HEK293 (cell line): ENCODE results near the gene SAFB.
A peak's percentile ranks its signal among the peaks of the same experiment; 100 is the strongest.

Experiments
- CTCF ChIA-PET: fragments of 350-600 bp; formaldehyde crosslinking; extraction: SDS; loops from one replicate; lab custom pipeline; 2021; ENCODE audit warnings: antibody characterized with exemption; lab: Yijun Ruan, JAX
- POLR2A ChIA-PET: fragments of 300-600 bp; formaldehyde crosslinking; extraction: SDS; loops from one replicate; lab custom pipeline; 2020; ENCODE audit warnings: antibody characterized with exemption, inconsistent platforms; lab: Yijun Ruan, JAX
- H3K27ac ChIP-seq: fragments of 200-500 bp; sonication (Bioruptor generic); 2 replicates; pipeline ENCODE4 v1.5.1; 2014; ENCODE audit warnings: low read depth, low read length, control low read depth, inconsistent platforms; ENCODE audit errors: extremely low read depth
- H3K36me3 ChIP-seq, 2 experiments: fragments of 200-500 bp in 1 of 2; sonication (Bioruptor generic) in 1 of 2; 1 replicate in 1 of 2; 2 replicates in 1 of 2; pipeline ENCODE4 v1.5.1; 2014 to 2017; ENCODE audit warnings: inconsistent platforms in 2 of 2, low read length in 2 of 2; ENCODE audit not compliant: control insufficient read depth in 2 of 2, insufficient read depth in 1 of 2
- H3K4me1 ChIP-seq: fragments of 200-500 bp; sonication (Bioruptor generic); 2 replicates; pipeline ENCODE4 v1.5.1; 2014; ENCODE audit warnings: mild to moderate bottlenecking, low read length, inconsistent platforms; ENCODE audit not compliant: control insufficient read depth, insufficient read depth
- H3K4me3 ChIP-seq: 2 replicates; pipeline ENCODE4 v1.5.1; 2011; ENCODE audit warnings: low read depth, mild to moderate bottlenecking, control low read depth, low read length, moderate library complexity
- H3K9me3 ChIP-seq: fragments of 200-500 bp; sonication (Bioruptor generic); 2 replicates; pipeline ENCODE4 v1.5.1; 2014; ENCODE audit warnings: low read depth, low read length, inconsistent platforms; ENCODE audit not compliant: control insufficient read depth, insufficient read depth
- AEBP2 ChIP-seq: fragments of 450-650 bp; formaldehyde crosslinking; IDR thresholded peaks from 2 replicates; pipeline ENCODE4 v1.5.1; 2016; ENCODE audit warnings: missing biosample characterization, missing genetic modification characterization, borderline replicate concordance
- ATF2 ChIP-seq: fragments of 450-650 bp; formaldehyde crosslinking; IDR thresholded peaks from 2 replicates; pipeline ENCODE4 v1.5.1; 2016; ENCODE audit warnings: missing biosample characterization, missing genetic modification characterization, low read depth
- GFI1B ChIP-seq: fragments of 450-650 bp; formaldehyde crosslinking; IDR thresholded peaks from 2 replicates; pipeline ENCODE4 v1.5.1; 2016; ENCODE audit warnings: missing biosample characterization, missing genetic modification characterization
- GLIS1 ChIP-seq: fragments of 450-650 bp; formaldehyde crosslinking; IDR thresholded peaks from 2 replicates; pipeline ENCODE4 v1.5.1; 2016; ENCODE audit warnings: missing biosample characterization, missing genetic modification characterization
- PRDM1 ChIP-seq: fragments of 450-650 bp; formaldehyde crosslinking; IDR thresholded peaks from 2 replicates; pipeline ENCODE4; 2016; ENCODE audit warnings: missing biosample characterization, missing genetic modification characterization
- ZBTB21 ChIP-seq: fragments of 450-650 bp; formaldehyde crosslinking; IDR thresholded peaks from 2 replicates; pipeline ENCODE4 v1.5.1; 2017; ENCODE audit warnings: missing biosample characterization, missing genetic modification characterization
- ZBTB26 ChIP-seq: fragments of 450-650 bp; formaldehyde crosslinking; optimal IDR thresholded peaks from 2 replicates; pipeline ENCODE3; 2016; ENCODE audit warnings: missing biosample characterization, mild to moderate bottlenecking, missing genetic modification characterization
- ZFP69B ChIP-seq: fragments of 450-650 bp; formaldehyde crosslinking; IDR thresholded peaks from 2 replicates; pipeline ENCODE4 v1.5.1; 2016; ENCODE audit warnings: missing biosample characterization, missing genetic modification characterization
- ZNF16 ChIP-seq: fragments of 450-650 bp; formaldehyde crosslinking; IDR thresholded peaks from 2 replicates; pipeline ENCODE4 v1.5.1; 2016; ENCODE audit warnings: low read depth, missing biosample characterization, missing genetic modification characterization
- ZNF202 ChIP-seq: fragments of 450-650 bp; formaldehyde crosslinking; IDR thresholded peaks from 2 replicates; pipeline ENCODE4 v1.5.1; 2016; ENCODE audit warnings: missing biosample characterization, missing genetic modification characterization, borderline replicate concordance
- ZNF394 ChIP-seq: fragments of 450-650 bp; formaldehyde crosslinking; IDR thresholded peaks from 2 replicates; pipeline ENCODE4 v1.5.1; 2016; ENCODE audit warnings: missing biosample characterization, missing genetic modification characterization, mild to moderate bottlenecking, moderate library complexity, borderline replicate concordance
- ZNF416 ChIP-seq: fragments of 450-650 bp; formaldehyde crosslinking; IDR thresholded peaks from 2 replicates; pipeline ENCODE4 v1.5.1; 2016; ENCODE audit warnings: missing biosample characterization, missing genetic modification characterization
- ZNF473 ChIP-seq: fragments of 450-650 bp; formaldehyde crosslinking; IDR thresholded peaks from 2 replicates; pipeline ENCODE4 v1.5.1; 2017; ENCODE audit warnings: missing biosample characterization, missing genetic modification characterization
- ZNF488 ChIP-seq: fragments of 450-650 bp; formaldehyde crosslinking; IDR thresholded peaks from 2 replicates; pipeline ENCODE4 v1.5.1; 2016; ENCODE audit warnings: missing biosample characterization, missing genetic modification characterization
- ZNF501 ChIP-seq: fragments of 450-650 bp; formaldehyde crosslinking; IDR thresholded peaks from 2 replicates; pipeline ENCODE4 v1.5.1; 2016; ENCODE audit warnings: missing biosample characterization, missing genetic modification characterization
- ZNF629 ChIP-seq: fragments of 450-650 bp; formaldehyde crosslinking; IDR thresholded peaks from 2 replicates; pipeline ENCODE4 v1.5.1; 2017; ENCODE audit warnings: missing biosample characterization, missing genetic modification characterization
- ZNF76 ChIP-seq: fragments of 450-650 bp; formaldehyde crosslinking; IDR thresholded peaks from 2 replicates; pipeline ENCODE4; 2016; ENCODE audit warnings: low read depth, missing biosample characterization, missing genetic modification characterization, borderline replicate concordance
- ZSCAN4 ChIP-seq: fragments of 450-650 bp; formaldehyde crosslinking; IDR thresholded peaks from 2 replicates; pipeline ENCODE4 v1.5.1; 2017; ENCODE audit warnings: missing biosample characterization, missing genetic modification characterization
- TF ChIP-seq, protein P1 (sequence below): fragments of 450-650 bp; formaldehyde crosslinking; IDR thresholded peaks from 2 replicates; pipeline ENCODE4 v1.5.0; 2017; ENCODE audit warnings: missing biosample characterization, missing genetic modification characterization, borderline replicate concordance
- TF ChIP-seq, protein P2 (sequence below): fragments of 450-650 bp; IDR thresholded peaks from 2 replicates; pipeline ENCODE4 v1.5.1; 2018; ENCODE audit warnings: missing biosample characterization, mild to moderate bottlenecking, missing genetic modification characterization

Gene SAFB

GRCh38 chr19:5686647-5687359, 63.9 kb downstream of the SAFB start (continued):
- TF ChIP-seq ATF2 (tag by site-specific recombination) = no peak
- TF ChIP-seq ZNF629 (tag by site-specific recombination) = peak; percentile 40; the same call in 1 of the 2 replicates
- TF ChIP-seq, protein P1, sequence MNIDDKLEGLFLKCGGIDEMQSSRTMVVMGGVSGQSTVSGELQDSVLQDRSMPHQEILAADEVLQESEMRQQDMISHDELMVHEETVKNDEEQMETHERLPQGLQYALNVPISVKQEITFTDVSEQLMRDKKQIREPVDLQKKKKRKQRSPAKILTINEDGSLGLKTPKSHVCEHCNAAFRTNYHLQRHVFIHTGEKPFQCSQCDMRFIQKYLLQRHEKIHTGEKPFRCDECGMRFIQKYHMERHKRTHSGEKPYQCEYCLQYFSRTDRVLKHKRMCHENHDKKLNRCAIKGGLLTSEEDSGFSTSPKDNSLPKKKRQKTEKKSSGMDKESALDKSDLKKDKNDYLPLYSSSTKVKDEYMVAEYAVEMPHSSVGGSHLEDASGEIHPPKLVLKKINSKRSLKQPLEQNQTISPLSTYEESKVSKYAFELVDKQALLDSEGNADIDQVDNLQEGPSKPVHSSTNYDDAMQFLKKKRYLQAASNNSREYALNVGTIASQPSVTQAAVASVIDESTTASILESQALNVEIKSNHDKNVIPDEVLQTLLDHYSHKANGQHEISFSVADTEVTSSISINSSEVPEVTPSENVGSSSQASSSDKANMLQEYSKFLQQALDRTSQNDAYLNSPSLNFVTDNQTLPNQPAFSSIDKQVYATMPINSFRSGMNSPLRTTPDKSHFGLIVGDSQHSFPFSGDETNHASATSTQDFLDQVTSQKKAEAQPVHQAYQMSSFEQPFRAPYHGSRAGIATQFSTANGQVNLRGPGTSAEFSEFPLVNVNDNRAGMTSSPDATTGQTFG (tag by site-specific recombination) = no peak
- TF ChIP-seq ZNF488 (tag by site-specific recombination) = no peak
- TF ChIP-seq ZNF473 = no peak
- no peak for TF ChIP-seq GLIS1 (tag by site-specific recombination)
- peak; percentile 30; the same call in 1 of the 2 replicates for TF ChIP-seq ZNF394 (tag by site-specific recombination)

- H3K4me1 ChIP-seq = no peaks in the 10 kb centered on the region; the same call in 1 of the 2 replicates
- no peak overlapping the region for H3K27ac ChIP-seq
- CTCF ChIA-PET = interaction anchor here (0.6 to 2.2 kb wide), 19 partner anchors 9 to 1952 kb away, joined by 3 to 12 read pairs (median 3); partner anchors contain the start of genes CATSPERD, SAFB and SAFB2
- peaks cover 0 to 24% of the 10 kb centered on the region in 2 experiments; a peak in 2 of 3 replicates for H3K36me3 ChIP-seq
- H3K9me3 ChIP-seq = no peaks in the 10 kb centered on the region
- H3K4me3 ChIP-seq = no peak overlapping the region
- POLR2A ChIA-PET = interaction anchor here (0.5 to 1.9 kb wide), 10 partner anchors 9 to 639 kb away, joined by 3 to 16 read pairs (median 5); partner anchors contain the start of genes CATSPERD, LONP1, RANBP3 and SAFB
- no peak for TF ChIP-seq GFI1B
- TF ChIP-seq ZNF416 (tag by site-specific recombination) = no peak
- no peak for TF ChIP-seq ZFP69B (tag by site-specific recombination)
- TF ChIP-seq ZBTB26 = peak; percentile 34
- no peak for TF ChIP-seq PRDM1 (tag by site-specific recombination)
- no peak for TF ChIP-seq ZNF16 (tag by site-specific recombination)
- TF ChIP-seq AEBP2 (tag by site-specific recombination) = no peak
- no peak for TF ChIP-seq ZBTB21 (tag by site-specific recombination)
- no peak; the same call in 1 of the 2 replicates for TF ChIP-seq ZNF629 (tag by site-specific recombination)
- no peak for TF ChIP-seq ZNF202 (tag by site-specific recombination)
- no peak for TF ChIP-seq ZNF501 (tag by site-specific recombination)
- TF ChIP-seq ZSCAN4 = no peak
- no peak for TF ChIP-seq ZNF76 (tag by site-specific recombination)
- TF ChIP-seq, protein P2, sequence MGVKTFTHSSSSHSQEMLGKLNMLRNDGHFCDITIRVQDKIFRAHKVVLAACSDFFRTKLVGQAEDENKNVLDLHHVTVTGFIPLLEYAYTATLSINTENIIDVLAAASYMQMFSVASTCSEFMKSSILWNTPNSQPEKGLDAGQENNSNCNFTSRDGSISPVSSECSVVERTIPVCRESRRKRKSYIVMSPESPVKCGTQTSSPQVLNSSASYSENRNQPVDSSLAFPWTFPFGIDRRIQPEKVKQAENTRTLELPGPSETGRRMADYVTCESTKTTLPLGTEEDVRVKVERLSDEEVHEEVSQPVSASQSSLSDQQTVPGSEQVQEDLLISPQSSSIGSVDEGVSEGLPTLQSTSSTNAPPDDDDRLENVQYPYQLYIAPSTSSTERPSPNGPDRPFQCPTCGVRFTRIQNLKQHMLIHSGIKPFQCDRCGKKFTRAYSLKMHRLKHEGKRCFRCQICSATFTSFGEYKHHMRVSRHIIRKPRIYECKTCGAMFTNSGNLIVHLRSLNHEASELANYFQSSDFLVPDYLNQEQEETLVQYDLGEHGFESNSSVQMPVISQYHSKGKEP = no peak
Observed at GRCh38 chr19:5687360-5688198, 64.7 kb downstream of the SAFB start.
